ENCODE data around the gene FASN.

The FASN gene

DNA sequence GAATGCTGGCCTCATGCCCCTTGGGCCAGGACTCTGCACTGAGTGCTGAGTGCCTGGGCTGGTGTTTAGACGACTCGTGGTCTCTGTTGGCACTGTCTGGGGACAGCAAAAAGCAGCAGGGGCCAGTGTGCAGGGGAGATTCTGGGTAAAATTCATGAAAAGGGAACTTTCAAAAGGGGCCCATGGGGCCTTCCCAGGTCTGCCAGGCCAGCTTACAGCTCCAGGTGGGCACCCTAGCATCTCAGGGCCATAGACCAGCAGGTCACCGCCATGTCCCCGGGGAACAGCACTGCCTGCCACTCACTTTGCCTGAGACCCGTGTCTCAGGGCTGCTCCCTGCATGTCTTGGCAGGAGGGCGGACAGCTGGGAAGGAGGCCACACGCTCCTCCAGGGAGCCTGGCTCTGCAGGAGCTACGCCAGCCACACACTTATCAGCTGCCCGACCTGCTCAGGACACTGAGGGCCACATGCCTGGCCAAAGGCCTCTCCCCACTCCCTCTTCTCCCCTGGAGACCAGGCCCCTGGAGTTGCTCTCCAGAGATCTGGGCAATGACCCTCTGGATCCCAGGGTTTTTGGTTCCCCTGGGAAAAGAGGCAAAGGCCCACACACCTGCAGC lies 8.8 kb upstream of the FASN start:
- ChIA-PET CTCF (interaction anchor here (1.1 to 1.2 kb wide), 2 partner anchors 15 to 77 kb away, joined by 3 to 4 read pairs; no protein-coding TSS in a partner anchor), POLR2A (interaction anchor here (1.3 to 1.7 kb wide), 2 partner anchors 9 to 50 kb away, joined by 3 to 11 read pairs; partner anchors contain the start of gene FASN)
- no peak for DNase-seq (ENCODE audit: extremely low spot score)
- TF ChIP-seq FOXA1 (IDR thresholded peaks at IDR 0.05) (no peak), ARNT (IDR thresholded peaks at IDR 0.05) (no peak), ELF4 (IDR thresholded peaks at IDR 0.05) (no peak), NFRKB (IDR thresholded peaks at IDR 0.05) (no peak), PKNOX1 (IDR thresholded peaks at IDR 0.05) (no peak), CTBP1 (IDR thresholded peaks at IDR 0.05; ENCODE audit: borderline replicate concordance) (no peak), L3MBTL2 (conservative IDR thresholded peaks at IDR 0.05) (no peak), FOXK2 (IDR thresholded peaks at IDR 0.05) (no peak), LEF1 (IDR thresholded peaks at IDR 0.05; ENCODE audit: borderline replicate concordance) (no peak), BHLHE40 (IDR thresholded peaks at IDR 0.05; ENCODE audit: borderline replicate concordance) (no peak), TARDBP (IDR thresholded peaks at IDR 0.05) (no peak), ZNF384 (IDR thresholded peaks at IDR 0.05) (no peak)

- DNase-seq (ENCODE audit: extremely low spot score): no peak
- POLR2A ChIA-PET: interaction anchor here (1.3 to 1.7 kb wide), 2 partner anchors 8 to 51 kb away, joined by 3 to 11 read pairs; partner anchors contain the start of gene FASN
- TF ChIP-seq FOXM1 (IDR thresholded peaks at IDR 0.05; ENCODE audit: borderline replicate concordance): no peak
- no peak for TF ChIP-seq FOXK2 (IDR thresholded peaks at IDR 0.05)
- no peak for TF ChIP-seq TARDBP (IDR thresholded peaks at IDR 0.05)
- TF ChIP-seq HDGF (IDR thresholded peaks at IDR 0.05; ENCODE audit: borderline replicate concordance): no peak
- no peak for TF ChIP-seq NFRKB (IDR thresholded peaks at IDR 0.05)
- TF ChIP-seq SP1 (IDR thresholded peaks at IDR 0.05): no peak
- TF ChIP-seq BHLHE40 (IDR thresholded peaks at IDR 0.05; ENCODE audit: borderline replicate concordance): no peak
- TF ChIP-seq CTBP1 (IDR thresholded peaks at IDR 0.05; ENCODE audit: borderline replicate concordance): no peak
- CTCF ChIA-PET: interaction anchor here (1.1 to 1.3 kb wide), 3 partner anchors 16 to 77 kb away, joined by 3 to 4 read pairs (median 4); no protein-coding TSS in a partner anchor
Measured at GRCh38 chr17:82105882-82106687, 8.0 kb upstream of the FASN start.

DNA sequence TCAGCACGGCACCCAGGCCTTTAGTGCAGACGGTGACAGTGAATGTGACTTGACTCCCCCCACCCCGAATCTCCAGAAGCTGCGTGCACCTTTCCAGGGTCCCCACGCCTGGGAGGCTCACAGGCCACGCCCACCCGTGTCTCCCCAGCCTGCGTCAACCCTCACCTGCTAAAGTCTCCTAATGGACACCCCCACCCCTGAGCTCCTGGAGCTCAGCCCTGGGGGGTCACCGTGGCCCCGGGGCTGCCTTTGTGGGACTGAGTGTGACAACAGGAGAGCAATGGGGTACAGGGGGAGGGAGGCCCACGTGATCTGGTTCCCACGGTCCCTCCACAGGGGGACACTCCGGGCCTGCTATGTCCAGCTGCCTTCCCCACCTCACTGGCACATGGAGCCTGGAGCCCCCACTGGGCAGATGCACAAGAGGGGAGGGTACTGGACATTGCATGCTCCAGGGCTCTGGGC lies 7.4 kb upstream of the FASN start:
- DNase-seq (ENCODE audit: extremely low spot score): no peak
- ChIA-PET CTCF (interaction anchor here (1.1 to 1.3 kb wide), 3 partner anchors 16 to 76 kb away, joined by 3 to 4 read pairs (median 4); no protein-coding TSS in a partner anchor), POLR2A (interaction anchor here (1.1 to 1.7 kb wide), 4 partner anchors 8 to 85 kb away, joined by 3 to 11 read pairs (median 4); partner anchors contain the start of genes FASN and RAC3)
- TF ChIP-seq LEF1 (IDR thresholded peaks at IDR 0.05; ENCODE audit: borderline replicate concordance) (no peak), NFRKB (IDR thresholded peaks at IDR 0.05) (no peak), HDGF (IDR thresholded peaks at IDR 0.05; ENCODE audit: borderline replicate concordance) (no peak), ARNT (IDR thresholded peaks at IDR 0.05) (no peak), L3MBTL2 (conservative IDR thresholded peaks at IDR 0.05) (no peak), CTBP1 (IDR thresholded peaks at IDR 0.05; ENCODE audit: borderline replicate concordance) (no peak), FOXA1 (IDR thresholded peaks at IDR 0.05) (no peak), PKNOX1 (IDR thresholded peaks at IDR 0.05) (no peak), SUZ12 (IDR thresholded peaks at IDR 0.05) (no peak), SP1 (IDR thresholded peaks at IDR 0.05) (no peak), ZNF384 (IDR thresholded peaks at IDR 0.05) (no peak), FOXK2 (IDR thresholded peaks at IDR 0.05) (no peak), ELF4 (IDR thresholded peaks at IDR 0.05) (no peak)

DNA sequence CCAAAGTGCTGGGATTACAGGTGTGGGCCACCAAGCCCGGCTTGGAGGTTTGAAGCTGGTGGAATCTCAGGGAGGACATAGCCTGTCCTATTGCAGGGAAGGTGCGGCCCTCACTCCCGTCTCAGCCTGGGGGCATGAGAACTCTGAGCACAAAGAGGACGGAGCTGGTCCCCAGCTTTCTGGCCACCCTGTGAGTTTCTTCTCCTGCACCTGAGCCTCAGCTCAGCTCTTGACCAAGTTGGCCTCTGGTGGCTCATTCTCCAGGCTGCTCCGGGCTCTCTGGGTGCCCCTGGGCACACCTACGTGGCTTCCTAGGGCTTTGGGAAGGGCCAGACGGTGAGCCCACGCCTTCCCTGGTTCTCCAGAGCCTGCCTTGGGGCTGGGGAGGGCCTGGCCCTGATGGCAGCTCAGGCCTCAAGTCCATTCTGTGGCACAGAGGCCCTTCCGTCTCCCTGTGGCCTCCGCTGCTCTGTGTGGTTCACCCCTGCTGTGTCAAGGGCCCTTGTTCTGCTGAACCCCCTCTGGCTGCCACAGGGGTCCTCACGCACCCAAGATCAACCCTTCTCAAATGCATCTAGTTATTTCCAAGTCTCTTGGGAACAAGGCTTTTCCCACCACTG lies 6.9 kb upstream of the FASN start:
- TF ChIP-seq TARDBP (IDR thresholded peaks at IDR 0.05): no peak
- no peak for TF ChIP-seq L3MBTL2 (conservative IDR thresholded peaks at IDR 0.05)
- no peak for TF ChIP-seq SUZ12 (IDR thresholded peaks at IDR 0.05)
- TF ChIP-seq SP1 (IDR thresholded peaks at IDR 0.05): no peak
- TF ChIP-seq CTBP1 (IDR thresholded peaks at IDR 0.05; ENCODE audit: borderline replicate concordance): no peak
- no peak for TF ChIP-seq FOXA1 (IDR thresholded peaks at IDR 0.05)
- no peak for TF ChIP-seq FOXM1 (IDR thresholded peaks at IDR 0.05; ENCODE audit: borderline replicate concordance)
- TF ChIP-seq ZNF384 (IDR thresholded peaks at IDR 0.05): no peak
- TF ChIP-seq ELF4 (IDR thresholded peaks at IDR 0.05): no peak
- no peak for TF ChIP-seq BHLHE40 (IDR thresholded peaks at IDR 0.05; ENCODE audit: borderline replicate concordance)
- TF ChIP-seq ARNT (IDR thresholded peaks at IDR 0.05): no peak
- no peak for TF ChIP-seq FOXK2 (IDR thresholded peaks at IDR 0.05)
- no peak for TF ChIP-seq HDGF (IDR thresholded peaks at IDR 0.05; ENCODE audit: borderline replicate concordance)
- no peak for TF ChIP-seq NFRKB (IDR thresholded peaks at IDR 0.05)
- TF ChIP-seq PKNOX1 (IDR thresholded peaks at IDR 0.05): no peak
- ChIA-PET CTCF (interaction anchor here (1.3 kb wide), 1 partner anchor 74 kb away, joined by 4 read pairs; no protein-coding TSS in a partner anchor), POLR2A (interaction anchor here (1.1 to 1.3 kb wide), 3 partner anchors 9 to 85 kb away, joined by 3 to 4 read pairs (median 3); partner anchors contain the start of gene RAC3)
- DNase-seq (ENCODE audit: extremely low spot score): no peak

Data from HEK293T (cell line).